GM23248 (cell line): ENCODE data around the gene TMIGD1.

Experiments used
- EZH2 ChIP-seq: fragments of 200-600 bp; sonication (generic); IDR thresholded peaks from 2 replicates; pipeline ENCODE4 v1.6.1; 2018; ENCODE audit warnings: antibody characterized with exemption, mild to moderate bottlenecking; ENCODE audit not compliant: insufficient read depth, poor library complexity, severe bottlenecking
- EZH2phosphoT487 ChIP-seq: fragments of 200-600 bp; sonication (generic); IDR thresholded peaks from 2 replicates; pipeline ENCODE4 v1.6.1; 2018; ENCODE audit warnings: antibody characterized with exemption, moderate library complexity, mild to moderate bottlenecking, low read depth; ENCODE audit not compliant: insufficient read depth

DNA sequence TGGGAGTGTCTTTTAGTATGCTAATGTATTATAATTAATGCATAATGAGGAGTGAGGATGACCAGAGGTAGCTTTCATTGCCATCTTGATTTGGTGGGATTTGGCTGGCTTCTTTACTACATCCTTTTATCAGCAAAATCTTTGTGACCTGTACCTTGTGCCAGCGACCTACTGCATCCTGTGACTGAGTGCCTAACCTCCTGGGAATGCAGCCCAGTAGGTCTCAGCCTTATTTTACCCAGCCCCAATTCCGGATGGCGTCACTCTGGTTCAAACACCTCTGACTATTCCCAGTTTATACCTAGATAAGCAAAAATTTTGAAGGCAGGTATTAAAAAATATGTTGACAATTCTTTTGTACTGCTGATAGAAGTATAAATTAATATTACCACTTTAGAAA lies 31.6 kb downstream of the TMIGD1 start:
- TF ChIP-seq EZH2 (no peak), EZH2phosphoT487 (no peak)
